Dendritic cell treated with granulocyte-macrophage colony-stimulating factor and Interleukin-4, amounts not matched to agents 40 ng/mL and 50 ng/mL, for 4 days (primary cell): ENCODE results near the gene RFC1.
"Not testable (repeated sequence)": the region's sequence is repeated elsewhere in the genome, so short reads cannot be mapped to it uniquely, and the experiment has no call there.

Source experiments
- H3K27ac Mint-ChIP-seq: one replicate; pipeline ENCODE4 v1.8.0; 2022; ENCODE audit warnings: mild to moderate bottlenecking, mixed read lengths
- H3K27me3 Mint-ChIP-seq: one replicate; pipeline ENCODE4 v1.8.0; 2022; ENCODE audit warnings: mild to moderate bottlenecking, mixed read lengths
- H3K36me3 Mint-ChIP-seq: one replicate; pipeline ENCODE4 v1.8.0; 2022; ENCODE audit warnings: low read depth, mixed read lengths
- H3K4me1 Mint-ChIP-seq: one replicate; pipeline ENCODE4 v1.8.0; 2022; ENCODE audit warnings: low read depth, mixed read lengths
- H3K4me3 Mint-ChIP-seq: one replicate; pipeline ENCODE4 v1.8.0; 2022; ENCODE audit warnings: mild to moderate bottlenecking, moderate library complexity, mixed read lengths
- H3K9me3 Mint-ChIP-seq: one replicate; pipeline ENCODE4 v1.8.0; 2022; ENCODE audit warnings: mixed read lengths
- intact Hi-C: fragments of 100-400 bp; cut with micrococcal nuclease; formaldehyde crosslinking; loops from one replicate; pipeline ENCODE4 v1.15.0; 2022

The RFC1 gene

DNA sequence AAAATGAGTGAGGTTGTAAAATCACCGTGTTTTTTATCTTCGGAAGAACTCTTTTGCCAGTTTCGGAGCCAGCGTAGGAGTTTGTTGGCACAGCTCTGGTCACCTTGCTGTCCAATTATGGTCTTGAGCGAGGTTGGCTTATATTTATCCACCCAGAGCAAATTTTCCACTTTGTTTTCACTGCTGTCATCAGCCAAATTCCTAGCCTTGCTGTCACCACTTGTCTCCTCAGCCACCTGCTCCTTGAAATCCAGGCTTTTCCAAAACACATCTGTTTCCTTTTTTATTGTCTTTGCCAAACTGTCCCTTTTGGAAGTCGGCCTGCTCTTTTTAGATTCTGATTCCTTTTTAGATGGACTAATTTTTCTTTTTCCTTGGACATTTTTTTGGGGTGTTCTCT is 57.6 kb downstream of the RFC1 start:
- Mint-ChIP-seq H3K27ac (no peak overlapping the region), H3K27me3 (no peaks in the 10 kb centered on the region), H3K4me3 (no peak overlapping the region), H3K4me1 (no peaks in the 10 kb centered on the region), H3K9me3 (no peaks in the 10 kb centered on the region), H3K36me3 (peaks cover 76% of the 10 kb centered on the region)
- intact Hi-C loops = no loop called here

DNA sequence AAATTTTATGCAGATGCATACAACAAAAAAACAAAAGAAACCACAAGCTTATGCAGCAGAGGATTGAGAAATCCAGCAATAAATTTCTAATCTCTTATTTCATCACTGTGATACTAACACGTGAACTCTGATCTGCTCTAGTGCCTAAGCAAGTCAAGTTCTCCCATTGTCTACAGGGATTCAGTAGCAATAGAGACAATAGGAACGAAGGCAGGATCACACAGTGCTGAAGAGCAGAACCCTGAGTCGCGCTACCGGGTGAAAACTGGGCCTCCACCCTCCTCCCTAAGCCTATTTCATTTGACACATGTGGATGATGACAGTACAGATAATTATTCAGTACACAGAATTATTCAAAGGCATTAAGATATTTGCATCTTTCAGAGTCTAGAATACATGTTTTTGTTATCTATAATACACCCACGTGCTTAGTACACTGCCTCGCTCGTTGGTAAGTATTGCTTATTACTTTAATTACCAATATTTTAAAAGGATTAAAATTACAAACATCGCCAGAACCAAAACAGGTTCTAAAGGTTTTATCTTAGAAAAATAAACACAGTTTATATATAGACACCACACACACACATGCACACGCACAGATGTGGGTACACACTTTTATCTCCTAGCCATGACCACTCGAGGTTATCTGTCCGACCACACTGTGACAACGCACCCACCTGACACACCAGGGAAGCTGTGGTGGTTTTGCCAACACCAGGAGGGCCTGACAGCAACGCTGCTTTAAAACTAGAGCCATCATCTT is 60.1 kb downstream of the RFC1 start:
- no peaks in the 10 kb centered on the region for H3K4me1 Mint-ChIP-seq
- intact Hi-C loops = no loop called here
- H3K4me3 Mint-ChIP-seq = no peak overlapping the region
- H3K36me3 Mint-ChIP-seq = peaks cover 77% of the 10 kb centered on the region
- no peak overlapping the region for H3K27ac Mint-ChIP-seq
- no peaks in the 10 kb centered on the region for H3K9me3 Mint-ChIP-seq
- no peaks in the 10 kb centered on the region for H3K27me3 Mint-ChIP-seq

DNA sequence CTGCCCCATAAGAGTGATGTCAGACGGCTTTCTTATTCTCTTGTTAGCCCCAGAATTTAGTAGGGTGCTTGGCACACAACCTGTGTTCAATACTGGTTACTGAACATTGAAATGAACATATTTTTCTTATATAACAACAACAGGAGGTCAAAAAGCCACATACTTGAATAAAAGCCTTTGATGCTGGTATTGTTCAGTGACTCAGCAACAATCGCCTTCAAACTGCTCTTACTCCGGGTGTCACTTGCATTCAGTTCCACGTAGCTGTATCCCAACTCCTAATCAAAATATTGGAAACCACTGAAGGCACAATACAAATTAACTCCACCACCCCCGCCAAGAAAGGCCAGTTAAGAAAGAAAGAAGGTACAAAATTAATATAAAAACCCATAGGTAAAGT is 61.5 kb downstream of the RFC1 start:
- H3K27me3 Mint-ChIP-seq = no peaks in the 10 kb centered on the region
- no peak overlapping the region for H3K4me3 Mint-ChIP-seq
- intact Hi-C loops = no loop called here
- no peaks in the 10 kb centered on the region for H3K4me1 Mint-ChIP-seq
- H3K9me3 Mint-ChIP-seq = no peaks in the 10 kb centered on the region
- peaks cover 85% of the 10 kb centered on the region for H3K36me3 Mint-ChIP-seq
- H3K27ac Mint-ChIP-seq = no peak overlapping the region

DNA sequence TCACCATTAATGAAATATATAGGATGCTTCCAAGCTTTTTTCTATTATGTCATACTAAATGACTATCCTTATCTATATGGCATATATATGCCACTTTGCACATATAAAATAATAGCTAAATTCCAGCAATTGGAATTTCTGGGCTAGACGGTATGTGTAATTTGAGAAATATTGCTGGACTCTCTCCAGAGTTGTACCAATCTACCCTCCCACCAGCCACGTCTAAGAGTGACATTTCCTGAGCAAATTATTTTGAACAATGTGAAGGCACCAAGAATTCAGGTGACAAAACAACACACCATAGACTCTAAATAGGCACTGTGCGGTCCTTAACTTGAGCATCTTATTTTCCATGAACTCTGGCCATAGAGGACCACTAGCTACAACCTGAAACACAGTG is 62.3 kb downstream of the RFC1 start:
- intact Hi-C loops = no loop called here
- Mint-ChIP-seq H3K27ac (no peak overlapping the region), H3K27me3 (no peaks in the 10 kb centered on the region), H3K4me3 (no peak overlapping the region), H3K4me1 (no peaks in the 10 kb centered on the region), H3K9me3 (no peaks in the 10 kb centered on the region), H3K36me3 (peaks cover 85% of the 10 kb centered on the region)

DNA sequence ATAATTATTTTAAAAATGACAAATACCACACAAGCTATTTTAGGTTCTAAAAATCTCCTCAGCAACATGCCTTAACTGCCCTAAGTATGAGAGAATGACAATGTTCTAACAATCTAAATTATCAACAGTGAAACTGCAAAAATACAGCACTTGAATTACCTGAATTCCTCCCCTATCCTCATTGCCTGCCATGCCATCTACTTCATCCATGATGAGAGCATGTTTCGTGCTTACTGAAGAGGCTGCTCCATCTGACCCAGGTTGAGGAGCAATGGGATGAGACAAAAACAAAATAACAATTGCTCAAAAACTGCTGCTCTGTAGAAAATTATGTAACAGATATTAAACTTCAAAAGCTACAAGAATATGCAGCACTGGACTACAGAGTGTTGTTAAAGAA is 63.3 kb downstream of the RFC1 start:
- Mint-ChIP-seq H3K9me3 (no peaks in the 10 kb centered on the region), H3K27ac (no peak overlapping the region), H3K4me1 (no peaks in the 10 kb centered on the region), H3K4me3 (no peak overlapping the region), H3K27me3 (no peaks in the 10 kb centered on the region), H3K36me3 (peaks cover 85% of the 10 kb centered on the region)
- intact Hi-C loops = no loop called here

DNA sequence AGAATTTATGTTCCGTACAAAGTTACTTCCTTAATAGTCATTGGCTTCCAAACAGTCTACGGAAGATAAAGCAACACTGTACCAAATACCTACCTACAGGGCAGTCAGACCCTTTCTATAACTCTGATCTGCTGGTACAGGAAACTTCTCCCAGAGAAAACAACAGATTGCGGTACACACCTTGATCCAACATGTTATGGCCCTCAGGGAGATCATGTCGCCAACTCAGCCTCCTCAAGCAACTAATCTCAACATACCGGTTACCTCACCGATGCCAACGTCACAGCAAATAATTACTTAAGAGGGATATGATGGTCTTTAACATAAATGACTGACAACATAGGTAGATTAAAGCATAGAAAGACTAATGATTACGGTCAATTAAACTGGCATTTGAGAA is 70.4 kb downstream of the RFC1 start:
- intact Hi-C loops = no loop called here
- Mint-ChIP-seq H3K4me3 (no peak overlapping the region), H3K27me3 (no peaks in the 10 kb centered on the region), H3K27ac (no peak overlapping the region), H3K4me1 (no peaks in the 10 kb centered on the region), H3K9me3 (no peaks in the 10 kb centered on the region), H3K36me3 (peaks cover 85% of the 10 kb centered on the region)

DNA sequence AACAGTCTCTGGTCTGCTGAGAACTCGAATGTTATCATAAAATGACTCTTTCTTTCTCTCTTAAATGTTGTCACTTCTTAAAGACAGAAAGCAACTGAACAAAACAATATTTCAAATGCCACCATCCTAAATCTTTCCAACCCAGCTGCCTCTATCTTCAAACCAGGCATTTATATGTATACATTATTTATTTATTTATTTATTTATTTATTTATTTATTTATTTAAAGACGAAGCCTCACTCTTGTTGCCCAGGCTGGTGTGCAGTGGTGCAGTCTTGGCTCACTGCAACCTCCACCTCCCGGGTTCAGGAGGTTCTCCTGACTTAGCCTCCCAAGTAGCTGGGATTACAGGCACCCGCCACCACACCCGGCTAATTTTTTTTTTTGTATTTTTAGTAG is 73.7 kb downstream of the RFC1 start:
- H3K27ac Mint-ChIP-seq, H3K27me3 Mint-ChIP-seq, intact Hi-C loops, H3K9me3 Mint-ChIP-seq, H3K4me1 Mint-ChIP-seq, H3K4me3 Mint-ChIP-seq: not testable (repeated sequence)
- H3K36me3 Mint-ChIP-seq = peaks cover 85% of the 10 kb centered on the region

DNA sequence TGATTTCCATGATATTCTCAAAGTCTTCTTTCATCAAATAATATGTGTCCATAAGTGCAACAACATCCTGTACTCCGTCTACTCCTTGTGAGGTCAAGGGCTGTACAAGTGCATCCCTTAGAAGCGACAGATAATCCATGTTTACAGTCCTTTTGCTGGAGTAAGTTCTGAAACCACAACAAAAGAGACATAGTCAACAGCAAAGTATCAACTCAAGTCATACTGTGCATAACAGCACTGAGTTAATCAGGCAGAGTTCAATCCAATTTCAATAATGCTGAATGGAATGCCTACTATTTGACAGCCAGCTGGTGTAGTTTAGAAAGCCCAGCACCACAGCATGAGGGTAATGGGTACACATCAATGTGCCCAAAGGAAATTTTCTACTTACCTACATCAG is 74.5 kb downstream of the RFC1 start:
- Mint-ChIP-seq H3K9me3 (no peaks in the 10 kb centered on the region), H3K4me3 (no peak overlapping the region), H3K36me3 (peaks cover 90% of the 10 kb centered on the region), H3K27me3 (no peaks in the 10 kb centered on the region), H3K27ac (no peak overlapping the region), H3K4me1 (no peaks in the 10 kb centered on the region)
- intact Hi-C loops = no loop called here

DNA sequence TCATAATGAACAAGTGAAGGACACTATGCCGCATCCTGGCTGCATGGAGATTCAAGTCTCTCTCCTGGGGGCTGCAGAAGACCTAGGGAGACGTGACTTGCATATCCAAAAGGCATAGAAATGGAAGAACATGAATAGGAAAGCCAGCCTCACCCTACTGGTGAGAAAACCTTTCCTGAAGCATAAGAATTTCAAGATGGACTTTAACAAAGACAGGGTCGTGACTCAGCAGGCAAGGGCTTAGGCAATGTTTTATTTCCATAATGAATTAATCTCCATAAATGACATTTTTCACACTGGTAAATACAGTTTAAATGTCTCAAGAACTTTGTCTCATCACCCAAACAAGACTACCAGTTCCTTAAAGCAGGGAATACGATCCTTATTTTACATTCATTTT is 78.9 kb downstream of the RFC1 start:
- no peaks in the 10 kb centered on the region for H3K27me3 Mint-ChIP-seq
- no peaks in the 10 kb centered on the region for H3K9me3 Mint-ChIP-seq
- H3K36me3 Mint-ChIP-seq = peaks cover 69% of the 10 kb centered on the region
- no peaks in the 10 kb centered on the region for H3K4me1 Mint-ChIP-seq
- intact Hi-C loops = no loop called here
- no peak overlapping the region for H3K4me3 Mint-ChIP-seq
- no peak overlapping the region for H3K27ac Mint-ChIP-seq

DNA sequence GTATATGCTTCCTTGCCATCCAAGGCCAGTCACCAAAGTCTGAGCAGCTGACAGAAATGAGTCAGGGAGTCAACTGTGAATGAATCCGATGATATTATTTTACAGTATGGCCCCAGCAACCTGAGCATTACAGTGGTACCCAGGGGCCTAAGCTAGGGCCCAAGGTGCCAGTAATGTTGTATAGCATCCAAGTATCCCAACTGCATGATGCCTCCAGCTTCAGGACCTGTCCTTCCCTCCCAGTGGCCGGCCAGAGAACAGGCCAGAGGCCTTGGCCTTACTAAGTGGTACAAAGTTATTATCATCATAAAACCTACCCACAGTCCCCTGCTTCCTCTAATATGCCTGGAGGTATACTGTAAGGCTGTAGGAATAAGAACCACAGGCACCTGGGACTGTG is 79.9 kb downstream of the RFC1 start:
- Mint-ChIP-seq H3K4me3 (no peak overlapping the region), H3K9me3 (no peaks in the 10 kb centered on the region), H3K36me3 (peaks cover 59% of the 10 kb centered on the region), H3K27me3 (no peaks in the 10 kb centered on the region), H3K4me1 (no peaks in the 10 kb centered on the region), H3K27ac (no peak overlapping the region)
- intact Hi-C loops = no loop called here

DNA sequence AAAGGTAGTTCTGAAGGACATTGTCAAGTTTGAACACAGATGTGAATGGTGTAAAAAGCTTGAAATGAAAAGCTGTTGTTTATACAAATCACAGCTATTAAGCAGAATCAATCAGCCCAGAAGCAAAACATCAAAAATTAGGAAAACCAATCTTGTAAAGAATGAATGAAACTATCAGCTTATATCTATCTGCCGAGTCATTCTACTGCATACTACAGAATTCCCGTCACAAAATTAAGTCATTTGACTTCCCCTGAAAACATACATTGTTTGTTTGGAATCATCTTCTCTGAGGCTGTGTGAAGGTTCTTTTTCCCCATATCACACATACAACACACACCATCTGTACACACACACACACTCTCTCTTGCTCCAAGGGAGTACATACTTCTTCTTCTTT is 80.3 kb downstream of the RFC1 start:
- no peaks in the 10 kb centered on the region for H3K4me1 Mint-ChIP-seq
- no peak overlapping the region for H3K27ac Mint-ChIP-seq
- H3K27me3 Mint-ChIP-seq = no peaks in the 10 kb centered on the region
- H3K9me3 Mint-ChIP-seq = no peaks in the 10 kb centered on the region
- peaks cover 55% of the 10 kb centered on the region for H3K36me3 Mint-ChIP-seq
- no peak overlapping the region for H3K4me3 Mint-ChIP-seq
- intact Hi-C loops = no loop called here

DNA sequence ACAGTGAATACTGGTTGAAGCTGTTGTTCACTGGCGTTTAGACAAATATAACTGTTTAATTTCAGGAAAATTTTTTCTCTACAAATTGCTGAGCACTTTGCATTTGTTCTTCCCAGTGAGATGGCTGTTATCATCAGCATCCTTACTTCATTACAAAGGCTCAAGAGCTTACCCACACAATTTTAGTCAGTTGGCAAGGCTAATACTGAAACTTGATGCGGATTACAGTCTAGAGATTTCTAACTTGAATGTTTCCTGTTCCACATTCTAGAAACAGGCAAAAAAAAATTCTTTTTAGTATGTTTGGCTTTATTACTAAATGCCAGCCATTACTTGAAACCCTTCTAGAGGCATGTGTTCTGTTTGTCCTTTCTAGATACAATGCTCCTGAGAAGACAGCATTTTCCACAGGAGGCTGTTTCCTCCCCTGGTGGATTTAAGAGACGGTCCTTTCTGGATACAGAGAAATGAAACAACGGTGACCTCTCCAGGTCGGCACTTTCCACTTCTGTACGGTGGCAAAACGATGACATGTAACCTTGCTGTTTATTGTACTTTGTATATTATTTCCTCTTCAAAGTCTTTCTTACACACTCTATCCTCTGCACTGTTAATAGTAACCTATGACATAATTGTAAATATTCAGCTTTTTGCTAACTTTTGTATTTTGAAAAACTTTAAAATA is 80.9 kb downstream of the RFC1 start:
- Mint-ChIP-seq H3K4me1 (no peaks in the 10 kb centered on the region), H3K36me3 (peaks cover 50% of the 10 kb centered on the region), H3K27me3 (no peaks in the 10 kb centered on the region), H3K9me3 (no peaks in the 10 kb centered on the region), H3K4me3 (no peak overlapping the region), H3K27ac (no peak overlapping the region)
- intact Hi-C loops = no loop called here

DNA sequence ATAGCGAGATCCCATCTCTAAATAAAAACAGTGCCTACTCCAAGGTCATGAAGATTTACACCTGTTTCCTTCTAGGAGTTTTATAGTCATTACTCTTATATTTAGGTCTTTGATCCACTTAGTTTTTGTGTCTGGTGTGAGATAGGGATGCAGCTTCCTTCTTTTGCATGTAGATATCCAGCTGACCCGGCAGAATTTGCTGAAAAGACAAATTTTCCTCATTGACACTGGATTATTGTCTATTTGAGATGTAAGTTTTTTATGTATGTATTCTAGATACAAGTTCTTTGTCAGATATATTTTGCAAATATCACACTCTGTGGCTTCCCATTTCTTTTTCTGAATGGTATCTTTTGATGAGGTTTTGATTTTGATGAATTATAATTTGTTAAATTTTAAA is 85.4 kb downstream of the RFC1 start:
- Mint-ChIP-seq H3K27ac (no peak overlapping the region), H3K9me3 (no peaks in the 10 kb centered on the region), H3K27me3 (no peaks in the 10 kb centered on the region), H3K4me1 (no peaks in the 10 kb centered on the region), H3K36me3 (peaks cover 14% of the 10 kb centered on the region), H3K4me3 (no peak overlapping the region)
- intact Hi-C loops = no loop called here

DNA sequence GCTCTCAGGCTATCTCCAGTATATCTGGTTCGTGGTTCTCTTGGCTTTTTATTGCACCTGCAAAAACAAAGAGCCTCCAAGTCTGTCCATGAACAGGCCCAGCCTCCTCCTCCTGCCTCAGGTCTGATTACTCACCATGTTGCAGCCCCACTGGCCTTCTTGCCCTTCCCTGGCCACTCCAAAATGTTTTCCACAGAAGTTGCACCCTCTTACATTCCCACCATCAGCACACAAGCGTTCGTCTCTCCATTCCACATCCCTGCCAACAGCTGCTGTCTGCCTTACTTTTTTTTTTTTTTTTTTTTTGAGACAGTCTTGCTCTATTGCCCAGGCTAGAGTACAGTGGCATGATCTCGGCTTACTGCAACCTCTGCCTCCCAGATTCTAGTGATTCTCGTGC is 86.7 kb downstream of the RFC1 start:
- H3K36me3 Mint-ChIP-seq = peaks cover 13% of the 10 kb centered on the region
- no peaks in the 10 kb centered on the region for H3K9me3 Mint-ChIP-seq
- H3K27ac Mint-ChIP-seq = no peak overlapping the region
- intact Hi-C loops = no loop called here
- no peaks in the 10 kb centered on the region for H3K4me1 Mint-ChIP-seq
- no peak overlapping the region for H3K4me3 Mint-ChIP-seq
- no peaks in the 10 kb centered on the region for H3K27me3 Mint-ChIP-seq

DNA sequence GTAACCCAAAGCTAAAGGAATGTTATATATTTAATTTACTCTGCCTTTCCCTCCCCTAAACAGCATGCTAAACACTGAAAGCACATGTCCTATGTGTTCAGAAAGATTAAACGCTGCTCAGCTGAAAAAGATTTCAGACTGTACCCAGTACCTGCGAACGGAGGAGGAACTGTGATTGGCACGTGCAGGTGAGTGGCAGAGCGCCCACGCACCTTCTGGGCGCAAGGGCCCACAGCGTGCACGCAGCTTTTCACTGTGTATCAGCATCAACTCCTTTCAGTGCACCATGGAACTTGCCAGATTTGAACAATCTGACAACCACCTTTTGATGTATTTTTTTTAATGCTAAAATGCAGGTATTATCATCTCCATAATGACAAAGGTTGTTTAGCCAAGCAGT is 87.7 kb downstream of the RFC1 start:
- H3K9me3 Mint-ChIP-seq = no peaks in the 10 kb centered on the region
- no peaks in the 10 kb centered on the region for H3K27me3 Mint-ChIP-seq

More for the DNA sequence above, 87.7 kb downstream of the RFC1 start:
- intact Hi-C loops = no loop called here
- H3K4me3 Mint-ChIP-seq = no peak overlapping the region
- H3K27ac Mint-ChIP-seq = no peak overlapping the region
- no peaks in the 10 kb centered on the region for H3K4me1 Mint-ChIP-seq
- peaks cover 7% of the 10 kb centered on the region for H3K36me3 Mint-ChIP-seq
